GM12892 (cell line): ENCODE data around the gene LRRC8B.

ENCODE experiments used
- POLR2A ChIP-seq: IDR thresholded peaks from 2 replicates; pipeline ENCODE4 v1.6.1; 2011; ENCODE audit warnings: low read depth, low read length, control low read depth
- POLR2AphosphoS5 ChIP-seq: IDR thresholded peaks from 2 replicates; pipeline ENCODE4 v1.6.1; 2011; ENCODE audit warnings: low read depth, low read length, control low read depth
- TAF1 ChIP-seq: IDR thresholded peaks from 2 replicates; pipeline ENCODE4 v1.6.1; 2011; ENCODE audit warnings: low read depth, mild to moderate bottlenecking, control low read depth, low read length, borderline replicate concordance

- TF ChIP-seq POLR2A (no peak), POLR2AphosphoS5 (no peak), TAF1 (no peak)
Measured at GRCh38 chr1:89615676-89616598, 91.3 kb downstream of the LRRC8B start.
